GM12878 (cell line): ENCODE results near the gene HPS6. TPM values are rescaled to one million over a fixed set of nuclear protein-coding genes. Genes with fewer than 3 reads are reported as not detected.

Experiments
- ATAC-seq: fragments of 200-7000 bp; cut with Tn5 transposase; 3 replicates; pipeline ENCODE4 v1.9.1; 2020; ENCODE audit warnings: mild to moderate bottlenecking, moderate library complexity
- BruUV-seq: library from RNA; stranded (reverse); fragments of 400-500 nt; replicated peaks from 2 replicates; lab custom pipeline; 2021; lab: Mats Ljungman, UMichigan
- CTCF ChIA-PET: fragments of 300-600 bp; sonication (Branson Sonifier 250); formaldehyde crosslinking; extraction: SDS; loops from one replicate; lab custom pipeline; 2021; ENCODE audit warnings: inconsistent platforms; lab: Yijun Ruan, JAX
- POLR2A ChIA-PET: fragments of 350-600 bp; formaldehyde crosslinking; extraction: SDS; loops from one replicate; lab custom pipeline; 2021; ENCODE audit warnings: inconsistent platforms; lab: Charles Lee
- RAD21 ChIA-PET: fragments of 300-600 bp; sonication (Branson Sonifier 250); formaldehyde crosslinking; loops from one replicate; lab custom pipeline; 2023; ENCODE audit warnings: antibody characterized with exemption; ENCODE audit not compliant: unreplicated experiment; lab: Charles Lee
- SMC1A ChIA-PET: fragments of 300-600 bp; sonication (Branson Sonifier 250); formaldehyde crosslinking; loops from one replicate; lab custom pipeline; 2023; ENCODE audit not compliant: unreplicated experiment, uncharacterized antibody; lab: Charles Lee
- DNase-seq: peaks from one replicate; pipeline ENCODE4 v3.0.0-alpha.2; 2011; ENCODE audit warnings: low read depth, low spot score
- FAIRE-seq: peaks from 3 replicates; lab custom pipeline; 2011; peaks lifted over from hg19 to GRCh38; lab: Jason Lieb, UNC
- H2AFZ ChIP-seq: 2 replicates; pipeline ENCODE4 v1.6.0; 2011; ENCODE audit warnings: low read depth, low read length, control low read depth; ENCODE audit not compliant: control insufficient read depth
- H3K27ac ChIP-seq: 2 replicates; pipeline ENCODE4 v1.5.1; 2011; ENCODE audit warnings: control low read depth; ENCODE audit not compliant: control insufficient read depth, insufficient read depth
- H3K27me3 ChIP-seq, 2 experiments: replicated peaks in 1 of 2; 2 replicates each; pipeline versions ENCODE4 v1.6.0 to v1.6.1; 2011; ENCODE audit warnings: low read length in 1 of 2; ENCODE audit not compliant: control insufficient read depth in 2 of 2, insufficient read depth in 2 of 2
- H3K36me3 ChIP-seq, 2 experiments: 2 replicates each; pipeline ENCODE4 v1.5.1; 2011; ENCODE audit warnings: low read length in 1 of 2; ENCODE audit not compliant: control insufficient read depth in 2 of 2, insufficient read depth in 2 of 2
- H3K4me1 ChIP-seq: 2 replicates; pipeline ENCODE4 v1.6.1; 2011; ENCODE audit warnings: mild to moderate bottlenecking, low read length, moderate library complexity, mixed read lengths; ENCODE audit not compliant: control insufficient read depth, insufficient read depth
- H3K4me2 ChIP-seq: 2 replicates; pipeline ENCODE4 v1.6.0; 2011; ENCODE audit warnings: control low read depth; ENCODE audit not compliant: control insufficient read depth, insufficient read depth
- H3K4me3 ChIP-seq: fragments of 200-600 bp; sonication (generic); 2 replicates; pipeline ENCODE4 v1.5.1; 2016
- H3K79me2 ChIP-seq: 2 replicates; pipeline ENCODE4 v1.6.0; 2011; ENCODE audit warnings: low read length; ENCODE audit not compliant: control insufficient read depth, insufficient read depth
- H3K9ac ChIP-seq: 2 replicates; pipeline ENCODE4 v1.8.0; 2011; ENCODE audit warnings: low read length, control low read depth, mixed read lengths; ENCODE audit not compliant: control insufficient read depth, insufficient read depth
- H3K9me3 ChIP-seq: replicated peaks from 3 replicates; pipeline ENCODE4 v1.5.1; 2011; ENCODE audit warnings: mild to moderate bottlenecking, low read length; ENCODE audit not compliant: control insufficient read depth, insufficient read depth
- H4K20me1 ChIP-seq: 2 replicates; pipeline ENCODE4 v1.6.0; 2011; ENCODE audit not compliant: control insufficient read depth, insufficient read depth
- CTCF ChIP-seq, 3 experiments: IDR thresholded peaks in 2 of 3; conservative IDR thresholded peaks in 1 of 3; 2 replicates each; pipeline ENCODE4 v1.5.1; 2011; ENCODE audit warnings: low read depth in 3 of 3, low read length in 3 of 3, mild to moderate bottlenecking in 3 of 3, control low read depth in 2 of 3, moderate library complexity in 2 of 3, inconsistent platforms in 1 of 3, mixed read lengths in 1 of 3; ENCODE audit not compliant: control insufficient read depth in 2 of 3, insufficient read depth in 1 of 3; ENCODE audit errors: extremely low read depth in 1 of 3
- DPF2 ChIP-seq: fragments of 450-650 bp; IDR thresholded peaks from 2 replicates; pipeline ENCODE4 v1.6.1; 2017; ENCODE audit warnings: mild to moderate bottlenecking
- FOS ChIP-seq: IDR thresholded peaks from 3 replicates; pipeline ENCODE4 v1.6.1; 2011; ENCODE audit warnings: borderline replicate concordance; ENCODE audit not compliant: insufficient read length; ENCODE audit errors: extremely low read depth
- HDAC2 ChIP-seq: fragments of 200-600 bp; sonication (generic); IDR thresholded peaks from 2 replicates; pipeline ENCODE4 v1.6.1; 2017
- IRF4 ChIP-seq: IDR thresholded peaks from 2 replicates; pipeline ENCODE4 v1.6.1; 2011; ENCODE audit warnings: low read depth, low read length
- PAX8 ChIP-seq: fragments of 450-650 bp; IDR thresholded peaks from 2 replicates; pipeline ENCODE4 v1.6.1; 2017; ENCODE audit warnings: mild to moderate bottlenecking, moderate library complexity
- RAD21 ChIP-seq: IDR thresholded peaks from 2 replicates; pipeline ENCODE4 v1.6.1; 2011; ENCODE audit warnings: mild to moderate bottlenecking, low read depth, low read length, moderate library complexity; ENCODE audit not compliant: insufficient read depth
- RUNX3 ChIP-seq: IDR thresholded peaks from 2 replicates; pipeline ENCODE4 v1.6.1; 2012; ENCODE audit warnings: low read length, inconsistent platforms
- SMARCA5 ChIP-seq: fragments of 450-650 bp; IDR thresholded peaks from 2 replicates; pipeline ENCODE4 v1.6.1; 2017; ENCODE audit warnings: mild to moderate bottlenecking
- SMC3 ChIP-seq: IDR thresholded peaks from 2 replicates; pipeline ENCODE4 v1.6.1; 2011; ENCODE audit warnings: low read length, improper control_type of control experiment, borderline replicate concordance
- SUZ12 ChIP-seq: fragments of 200-600 bp; sonication (generic); IDR thresholded peaks from one replicate; pipeline ENCODE4 v1.6.1; 2018; ENCODE audit warnings: antibody characterized with exemption, mild to moderate bottlenecking; ENCODE audit not compliant: unreplicated experiment
- TCF3 ChIP-seq: IDR thresholded peaks from 2 replicates; pipeline ENCODE4 v1.6.1; 2012; ENCODE audit warnings: low read depth, mild to moderate bottlenecking, low read length, borderline replicate concordance; ENCODE audit not compliant: insufficient read depth
- TCF7 ChIP-seq: IDR thresholded peaks from 2 replicates; pipeline ENCODE4 v1.6.1; 2014; ENCODE audit warnings: antibody characterized with exemption, borderline replicate concordance
- USF2 ChIP-seq: IDR thresholded peaks from 2 replicates; pipeline ENCODE4 v1.6.1; 2011; ENCODE audit warnings: low read depth, low read length, improper control_type of control experiment, borderline replicate concordance
- YY1 ChIP-seq: IDR thresholded peaks from 2 replicates; pipeline ENCODE4 v1.6.1; 2011; ENCODE audit warnings: low read depth, mild to moderate bottlenecking, low read length
- WGBS: methylation state at CpG from one replicate; pipeline ENCODE4 v1.1.6; 2016; ENCODE audit warnings: low lambda C conversion rate; ENCODE audit not compliant: insufficient replicate concordance, insufficient coverage; ENCODE audit errors: missing lambda C conversion rate; 5-methylcytosine and 5-hydroxymethylcytosine counted together
- in situ Hi-C: fragments of 300-500 bp; cut with MboI; formaldehyde crosslinking; loops from 9 replicates; pipeline ENCODE4 v1.14.3; 2018; ENCODE audit warnings: mixed read lengths
- intact Hi-C: fragments of 100-400 bp; cut with micrococcal nuclease; formaldehyde crosslinking; loops from one replicate; pipeline ENCODE4 v1.14.2; 2022; ENCODE audit not compliant: unreplicated experiment
- polyA plus RNA-seq, 11 experiments: library from polyadenylated mRNA; depleted of rRNA in 4 of 11; unstranded in 6 of 11; stranded (reverse) in 5 of 11; fragments of >200 nt; fragmentation: Nextera tagmentation in 4 of 11; fragmentation: Illumina TruSeq in 1 of 11; extraction: Ambion mirVana in 4 of 11; extraction: Trizol in 1 of 11; gene quantifications; 1 replicate in 1 of 11; 2 replicates in 10 of 11; pipeline versions ENCODE4 v1.2.1 to v1.2.3, GENCODE V29; 2011 to 2016; ENCODE audit warnings: inconsistent platforms in 2 of 11, missing spikeins in 2 of 11, low read depth in 1 of 11
- total RNA-seq, 4 experiments: library from RNA; depleted of rRNA in 3 of 4; stranded (reverse); fragments of >200 nt in 3 of 4; fragmentation: Illumina TruSeq in 1 of 4; extraction: Trizol in 1 of 4; gene quantifications; 2 replicates each; pipeline versions ENCODE4 v1.2.1 to v1.2.3, GENCODE V29; 2013 to 2021

Gene HPS6
- total and polyA plus RNA-seq, 10 of the 15 experiments (the other 5 are each of a cell fraction or from before 2014, with no cell fraction given), result 1.4 to 28.0 (median 12.0) TPM

DNA sequence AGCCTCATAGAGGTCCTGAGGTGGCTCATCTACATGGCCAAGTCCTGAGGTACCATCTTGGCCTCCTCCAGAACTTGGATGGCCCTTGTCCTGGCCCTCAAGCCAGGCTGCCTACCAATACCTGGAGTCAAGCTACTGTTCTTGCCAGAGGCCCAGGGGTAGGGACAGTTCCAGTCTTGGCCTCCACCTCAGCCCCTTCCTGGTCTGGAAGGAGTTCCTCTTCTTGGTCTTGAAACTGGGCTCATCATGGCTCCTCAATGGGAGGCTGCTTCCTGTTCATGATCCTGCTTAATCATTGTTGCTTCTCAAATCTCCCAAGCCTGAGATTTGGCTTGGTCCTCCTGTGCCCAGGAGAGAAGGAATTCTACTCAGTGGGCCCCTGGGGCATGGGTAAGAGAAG, 3.9 kb downstream of the HPS6 start (continued):
- TF ChIP-seq RUNX3 (no peak), IRF4 (no peak), USF2 (no peak), TCF7 (no peak), PAX8 (no peak), HDAC2 (no peak)

GRCh38 chr10:102072673-102073527, 7.8 kb downstream of the HPS6 start:
- Histone ChIP-seq H3K9ac (no peak overlapping the region), H3K4me2 (no peak overlapping the region), H3K36me3 (no peaks in the 10 kb centered on the region), H4K20me1 (no peaks in the 10 kb centered on the region), H3K27me3 (no peaks in the 10 kb centered on the region), H2AFZ (no peak overlapping the region), H3K9me3 (no peaks in the 10 kb centered on the region), H3K79me2 (no peaks in the 10 kb centered on the region), H3K4me3 (no peak overlapping the region), H3K27ac (no peak overlapping the region), H3K4me1 (no peaks in the 10 kb centered on the region)
- SMC1A ChIA-PET, result interaction anchor here (0.6 to 5.9 kb wide), 24 partner anchors 9 to 706 kb away, joined by 3 to 37 read pairs (median 4); partner anchors contain the start of genes ARMH3 and NPM3
- DNase-seq (no peak), FAIRE-seq (peak; percentile 92), ATAC-seq (peak; percentile 99)
- intact Hi-C loops (loop anchor here (1.0 to 10.0 kb wide), 6 partner anchors 64 to 858 kb away; no protein-coding TSS in a partner anchor), in situ Hi-C loops (loop anchor here (5.0 kb wide), 1 partner anchor 231 kb away; the partner anchor contains the start of gene KCNIP2)
- RAD21 ChIA-PET, result interaction anchor here (0.6 to 7.7 kb wide), 11 partner anchors 63 to 292 kb away, joined by 3 to 82 read pairs (median 4); partner anchors contain the start of gene KCNIP2
- POLR2A ChIA-PET, result interaction anchor here (1.1 to 1.4 kb wide), 4 partner anchors 41 to 232 kb away, joined by 3 read pairs; no protein-coding TSS in a partner anchor
- CTCF ChIA-PET, result interaction anchor here (0.5 to 12.2 kb wide), 44 partner anchors 8 to 470 kb away, joined by 3 to 159 read pairs (median 6); partner anchors contain the start of genes ARMH3, NPM3 and OGA
- BruUV-seq, result no TSS peak
- WGBS, result 82% methylated on average over 4 of the region's 4 CpGs
- no peak for TF ChIP-seq TCF3
- TF ChIP-seq SMC3, result peak; percentile 96
- TF ChIP-seq RAD21, result peak; percentile 92
- TF ChIP-seq DPF2, result no peak
- TF ChIP-seq YY1, result peak; percentile 73; the same call in 1 of the 2 replicates
- peak; percentile 26; the same call in 1 of the 2 replicates for TF ChIP-seq RUNX3
- TF ChIP-seq CTCF (IDR thresholded peaks at IDR 0.05 in 2 of 3, conservative IDR thresholded peaks at IDR 0.05 in 1 of 3; ENCODE audit: control insufficient read depth in 2 of 3, extremely low read depth in 1 of 3, insufficient read depth in 1 of 3, low read depth in 3 of 3, low read length in 3 of 3), result peak; percentile 94 to 96 (median 95)
- TF ChIP-seq SMARCA5, result 0 out of 2 replicates have a peak, but pooled peaks have one; percentile 39
- no peak for TF ChIP-seq FOS
- no peak for TF ChIP-seq SUZ12
